Measurements from ENCODE around the gene TTC23.
"Not testable (repeated sequence)": the region's sequence is repeated elsewhere in the genome, so short reads cannot be mapped to it uniquely, and the experiment has no call there.

The TTC23 gene

GRCh38 chr15:99197856-99198255 is 51.5 kb downstream of the TTC23 start:
- DNase-seq (ENCODE audit: low spot score), result no peak

DNA sequence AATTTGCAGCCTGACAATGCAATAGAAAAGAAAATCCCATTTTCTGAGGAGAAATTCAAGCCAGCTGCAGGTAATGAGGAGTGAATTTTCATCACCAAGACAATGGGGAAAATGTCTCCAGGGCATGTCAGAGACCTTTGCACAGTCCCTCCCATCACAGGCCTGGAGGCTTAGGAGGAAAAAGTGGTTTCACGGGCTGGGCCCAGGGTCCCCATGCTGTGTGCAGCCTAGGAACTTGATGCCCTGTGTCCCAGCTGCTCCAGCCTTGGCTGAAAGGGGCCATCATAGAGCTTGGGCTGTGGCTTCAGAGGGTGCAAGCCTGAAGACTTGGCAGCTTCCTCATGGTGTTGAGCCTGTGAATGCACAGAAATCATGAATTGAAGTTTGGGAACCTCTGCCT is 57.2 kb downstream of the TTC23 start:
- DNase-seq (ENCODE audit: low spot score), result not testable (repeated sequence)

GRCh38 chr15:99187936-99188335 is 61.4 kb downstream of the TTC23 start:
- DNase-seq (ENCODE audit: low spot score), result no peak

GRCh38 chr15:99185414-99186130 is 63.8 kb downstream of the TTC23 start:
- DNase-seq (ENCODE audit: low spot score), result no peak

- DNase-seq (ENCODE audit: low spot score), result no peak
Observed at GRCh38 chr15:99182791-99183190, 66.6 kb downstream of the TTC23 start.

GRCh38 chr15:99181545-99181971 is 67.8 kb downstream of the TTC23 start:
- DNase-seq (ENCODE audit: low spot score), result no peak

- DNase-seq (ENCODE audit: low spot score), result no peak
Observed at GRCh38 chr15:99180964-99181306, 68.4 kb downstream of the TTC23 start.

GRCh38 chr15:99180086-99180963 is 69.1 kb downstream of the TTC23 start:
- DNase-seq (ENCODE audit: low spot score), result no peak

DNA sequence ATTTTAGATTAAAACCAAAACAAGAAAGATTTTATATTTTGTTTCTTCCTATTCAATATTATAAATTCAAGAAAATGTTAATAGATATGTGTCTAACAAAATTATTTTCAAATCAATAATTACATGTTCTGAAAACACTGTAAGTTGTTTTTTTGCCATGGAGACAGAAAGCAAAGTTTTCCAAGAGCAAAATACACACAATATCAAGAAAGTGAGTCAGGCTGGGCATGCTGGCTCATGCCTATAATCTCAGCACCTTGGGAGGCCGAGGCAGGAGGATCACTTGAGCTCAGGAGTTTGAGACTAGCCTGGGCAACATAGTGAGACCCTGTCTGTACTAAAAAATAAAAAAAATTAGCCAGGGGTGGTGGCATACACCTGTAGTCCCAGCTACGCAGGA is 71.7 kb downstream of the TTC23 start:
- DNase-seq (ENCODE audit: low spot score), result no peak

- no peak for DNase-seq (ENCODE audit: low spot score)
Observed at GRCh38 chr15:99176757-99177156, 72.6 kb downstream of the TTC23 start.

- no peak for DNase-seq (ENCODE audit: low spot score)
Observed at GRCh38 chr15:99174567-99175395, 74.6 kb downstream of the TTC23 start.

DNA sequence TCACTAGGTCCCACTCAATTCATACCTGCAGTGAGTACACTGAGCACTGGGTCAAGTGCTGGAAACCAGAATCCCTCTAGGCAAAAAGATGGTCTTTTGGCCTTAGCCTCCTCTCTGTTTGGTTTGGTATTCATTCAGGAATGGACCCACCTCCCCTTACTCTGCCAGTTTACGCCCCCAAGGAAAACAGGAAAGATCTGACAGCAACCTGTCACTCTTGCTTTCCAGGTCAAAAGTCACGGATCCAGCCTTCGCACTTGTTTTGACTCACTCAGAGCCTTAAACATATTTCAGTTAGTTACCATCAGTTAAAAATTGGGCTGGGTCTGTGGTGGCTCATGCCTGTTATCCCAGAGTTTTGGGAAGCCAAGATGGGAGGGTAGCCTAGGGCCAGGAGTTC is 76.4 kb downstream of the TTC23 start:
- DNase-seq (ENCODE audit: low spot score), result no peak

DNA sequence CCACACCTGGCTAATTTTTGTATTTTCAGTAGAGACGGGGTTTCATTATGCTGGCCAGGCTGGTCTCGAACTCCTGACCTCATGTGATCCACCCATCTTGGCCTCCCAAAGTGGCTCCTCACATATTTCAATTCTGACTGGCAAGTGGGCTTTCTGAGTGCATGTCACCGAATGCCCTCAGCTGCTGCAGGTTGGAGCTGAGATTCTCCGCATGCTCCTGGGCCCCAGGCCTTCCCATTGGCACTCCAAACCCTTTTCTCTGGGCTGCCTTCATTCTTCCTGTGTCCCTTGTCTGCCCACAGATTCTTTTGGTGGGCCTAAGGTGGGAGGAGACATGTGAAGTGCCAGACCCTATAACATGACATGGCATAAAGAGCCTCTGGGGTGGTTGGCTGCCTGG is 77.2 kb downstream of the TTC23 start:
- no peak for DNase-seq (ENCODE audit: low spot score)

DNA sequence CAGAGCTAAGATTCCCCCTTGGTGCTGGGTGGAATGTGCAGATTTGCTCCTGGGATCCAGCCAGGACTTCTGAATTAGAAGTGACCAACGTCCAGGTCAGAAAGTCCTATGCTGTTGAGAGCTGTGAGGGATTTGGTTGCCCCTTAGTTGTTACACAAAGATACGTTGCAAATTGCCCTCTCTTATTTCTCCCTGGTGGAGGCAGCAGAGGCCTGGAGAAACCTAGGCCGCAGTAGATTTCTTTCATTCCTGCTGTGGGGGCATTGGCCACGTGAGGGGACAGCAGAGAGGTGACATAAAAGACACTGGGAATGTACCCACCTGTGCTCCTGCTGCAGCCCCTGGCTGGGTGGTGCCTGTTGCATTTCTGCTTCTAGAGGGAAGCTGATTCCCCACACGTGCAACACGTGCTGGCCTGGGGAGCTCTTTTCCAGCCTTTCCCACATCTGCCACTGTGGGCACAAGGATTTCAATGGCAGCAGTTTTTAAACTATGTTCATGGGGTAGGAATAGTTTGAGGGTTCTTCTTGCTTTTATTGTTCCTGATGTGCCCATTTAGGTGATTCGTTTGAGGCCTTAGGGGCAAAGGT is 78.8 kb downstream of the TTC23 start:
- DNase-seq (ENCODE audit: low spot score), result no peak

DNA sequence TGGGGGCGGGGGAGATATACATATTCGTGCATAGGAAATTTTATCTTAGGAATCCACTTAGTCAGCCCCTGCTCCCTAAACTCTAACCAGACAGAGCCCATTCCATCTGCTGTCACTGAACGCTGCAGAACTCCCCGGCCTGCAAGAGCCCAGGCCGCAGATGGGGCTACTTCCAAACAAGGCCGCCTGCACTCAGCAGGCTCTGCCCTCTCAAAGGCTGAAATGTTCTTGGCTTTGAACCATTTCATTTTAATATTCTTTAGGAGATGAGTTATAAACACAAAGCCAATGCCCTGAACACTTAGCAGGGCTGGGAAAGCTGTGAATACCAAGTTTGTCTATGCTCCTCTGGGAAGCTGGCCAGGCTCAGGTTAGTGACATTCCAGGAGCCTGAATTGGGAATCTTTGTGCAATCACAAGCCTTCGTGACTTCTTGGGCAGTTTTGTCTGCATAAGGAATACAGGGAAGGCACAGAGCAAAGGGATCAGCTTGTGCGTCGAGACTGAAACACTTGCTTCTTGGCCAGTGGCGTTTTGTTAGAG is 79.5 kb downstream of the TTC23 start:
- no peak for DNase-seq (ENCODE audit: low spot score)

- DNase-seq (ENCODE audit: low spot score), result no peak
Observed at GRCh38 chr15:99168601-99169580, 80.5 kb downstream of the TTC23 start.

DNA sequence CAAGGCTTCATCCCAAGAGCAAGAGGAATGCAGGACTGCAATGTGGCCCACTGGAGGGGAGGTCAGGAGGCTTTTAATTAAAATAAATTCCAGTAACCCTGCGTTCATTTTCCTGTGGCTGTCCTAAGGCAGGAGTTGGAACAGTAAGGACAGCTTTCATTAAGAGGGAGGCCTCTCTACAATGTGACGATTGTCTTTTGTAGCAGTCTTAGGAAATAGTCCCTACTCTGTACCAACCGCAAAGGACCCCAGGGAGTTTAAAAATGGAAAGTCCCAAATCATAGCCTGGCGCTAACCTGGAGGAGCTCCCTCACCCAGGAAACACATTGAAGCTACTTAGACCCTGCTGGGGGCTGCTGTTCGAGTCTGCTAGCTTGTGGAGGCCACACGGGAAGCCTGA is 81.7 kb downstream of the TTC23 start:
- no peak for DNase-seq (ENCODE audit: low spot score)

DNA sequence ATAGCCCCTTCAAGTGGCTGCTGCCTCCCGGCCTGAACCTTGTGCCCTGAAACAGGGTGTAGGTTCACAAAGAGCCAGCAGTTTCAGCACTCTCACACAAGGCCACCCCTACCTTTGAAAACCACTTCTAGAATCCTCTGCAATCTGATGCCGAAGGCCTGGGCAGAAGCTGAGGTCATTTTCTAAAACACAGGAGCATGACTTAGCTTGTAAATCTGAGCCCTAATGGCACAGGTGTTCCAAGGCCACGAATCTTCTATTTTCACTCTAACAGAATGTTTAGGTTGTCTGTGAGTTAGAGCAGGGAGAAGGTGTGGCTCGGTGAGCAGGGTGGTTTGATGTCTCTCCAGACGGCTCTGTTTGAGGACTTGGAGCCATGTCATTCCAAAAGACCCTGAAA is 82.2 kb downstream of the TTC23 start:
- DNase-seq (ENCODE audit: low spot score), result no peak

GRCh38 chr15:99165956-99166689 is 83.3 kb downstream of the TTC23 start:
- no peak for DNase-seq (ENCODE audit: low spot score)

All from activated CD4-positive, alpha-beta T cell treated with anti-CD3 and anti-CD28 coated beads, Interleukin-2, Interleukin-4, amounts not matched to agents 100 ng/mL and 50 ng/mL, durations not matched to agents 16 hours and 8 hours (primary cell).